Skin of body (tissue), 2 donors: Measurements from ENCODE around the gene COMMD7. TPM values are rescaled to one million over a fixed set of nuclear protein-coding genes. Genes with fewer than 3 reads are reported as not detected.

ENCODE experiments used
- DNase-seq: peaks from one replicate; lab custom pipeline; 2025; lab: John Stamatoyannopoulos, UW
- total RNA-seq: library from RNA; depleted of rRNA; stranded (reverse); fragments of >200 nt; gene quantifications from one replicate; pipeline ENCODE4 v1.2.3, GENCODE V29; 2014

Gene COMMD7
- total RNA-seq, 1 donor from 2014 or later, result 13.7 TPM

DNA sequence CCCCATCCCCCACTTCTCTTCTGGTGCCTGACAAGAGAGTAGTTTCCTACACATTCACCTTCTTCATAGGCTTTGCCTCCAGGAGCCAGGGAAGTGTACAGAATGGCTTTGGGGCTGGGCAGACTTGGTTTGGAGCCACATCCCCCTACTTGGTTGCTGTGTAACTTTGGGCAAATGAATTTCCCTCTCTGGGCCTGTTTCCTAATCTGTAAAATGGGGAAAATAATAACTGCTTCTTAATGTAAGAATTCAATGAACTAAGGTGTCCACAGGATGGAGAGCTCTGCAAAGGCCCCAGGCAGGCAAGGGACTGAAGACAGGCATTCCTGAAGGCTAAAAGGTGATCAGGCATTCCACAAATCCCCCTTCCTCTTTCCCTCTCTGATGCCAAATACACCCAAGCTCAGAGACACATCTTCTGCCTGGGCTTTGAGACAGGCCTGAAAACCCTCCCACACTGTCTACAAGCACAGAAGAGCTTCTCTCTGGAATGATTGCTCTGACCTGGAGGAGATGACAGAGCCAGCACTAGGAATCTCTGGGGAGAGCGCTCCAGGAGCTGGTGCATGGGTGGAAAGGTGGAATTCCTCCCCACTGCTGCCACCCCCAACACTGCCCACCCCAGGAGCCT lies 62.6 kb downstream of the COMMD7 start:
- DNase-seq, result no peak

DNA sequence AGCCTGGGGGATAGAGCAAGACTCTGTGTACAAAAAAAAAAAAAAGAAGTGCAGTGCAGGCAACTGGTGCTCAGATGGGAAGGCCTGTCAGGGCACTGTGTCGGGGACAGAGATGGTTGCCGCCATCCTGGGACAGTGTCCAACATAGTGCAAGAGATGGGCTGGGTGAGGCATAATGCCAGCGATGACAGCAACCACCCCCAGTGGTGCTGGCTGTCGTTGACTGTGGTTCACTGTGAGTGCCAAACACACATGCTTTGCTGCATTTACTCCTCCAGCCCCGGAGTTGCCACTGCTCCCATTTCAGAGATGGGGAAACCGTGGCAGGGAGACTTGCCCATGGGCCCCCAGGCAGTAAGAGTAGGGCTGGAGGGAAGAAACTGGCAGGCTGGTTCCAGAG lies 64.3 kb downstream of the COMMD7 start:
- DNase-seq, result peak; percentile 18

DNA sequence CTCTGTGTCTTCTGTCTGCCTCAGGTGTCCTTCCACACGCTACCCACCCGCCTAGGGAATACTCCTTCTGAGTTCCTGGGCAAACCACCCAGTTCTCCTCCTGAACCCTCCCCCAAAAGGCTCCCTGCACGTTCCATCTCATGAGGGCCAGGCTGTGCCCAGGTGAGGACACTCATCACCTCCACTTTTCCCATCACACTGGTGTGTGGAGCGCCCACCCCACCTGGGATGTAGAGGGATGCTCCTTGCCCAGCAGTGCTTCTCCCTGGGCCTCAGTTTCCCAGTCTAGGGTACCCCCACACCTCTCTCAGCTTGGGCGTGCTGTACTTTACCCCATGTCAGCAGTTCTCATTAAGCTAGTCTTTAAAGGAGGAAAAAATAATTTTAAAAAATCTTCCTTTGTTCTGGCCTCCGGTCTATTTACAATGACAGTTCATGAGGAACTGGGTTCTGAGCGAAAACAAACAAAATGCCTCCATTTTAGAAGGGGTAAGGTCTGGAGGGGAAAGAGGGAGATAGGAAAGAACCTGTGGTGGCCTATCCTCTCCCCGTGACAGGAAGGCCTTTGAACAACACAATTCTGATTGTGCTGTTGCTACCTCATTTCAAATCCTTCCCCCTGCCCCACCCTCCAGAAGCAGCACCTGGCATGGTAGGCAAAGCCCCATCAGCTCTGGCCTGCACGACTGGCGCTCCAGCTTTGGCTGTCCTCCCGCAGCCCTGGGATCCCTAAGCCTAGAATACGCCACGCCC lies 67.9 kb downstream of the COMMD7 start:
- no peak for DNase-seq

DNA sequence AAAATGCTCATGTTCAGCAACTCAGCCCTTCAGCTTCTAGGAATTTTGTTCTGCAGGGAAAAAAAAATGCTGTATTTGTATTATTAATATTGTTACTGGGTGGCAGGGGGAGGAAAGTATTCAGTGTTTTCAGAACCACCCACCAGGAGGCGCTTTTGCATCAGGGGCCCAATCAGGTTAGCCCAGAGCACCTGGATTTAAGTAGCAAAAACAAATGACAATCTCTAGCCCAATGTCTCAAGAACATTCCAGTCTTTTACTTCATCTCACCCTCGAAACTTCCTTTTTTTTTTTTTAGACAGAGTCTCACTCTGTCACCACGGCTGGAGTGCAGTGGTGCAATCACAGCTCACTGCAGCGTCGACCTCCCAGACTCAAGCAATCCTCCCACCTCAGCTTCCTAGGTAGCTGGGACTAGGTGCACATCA lies 68.9 kb downstream of the COMMD7 start:
- DNase-seq, result no peak

DNA sequence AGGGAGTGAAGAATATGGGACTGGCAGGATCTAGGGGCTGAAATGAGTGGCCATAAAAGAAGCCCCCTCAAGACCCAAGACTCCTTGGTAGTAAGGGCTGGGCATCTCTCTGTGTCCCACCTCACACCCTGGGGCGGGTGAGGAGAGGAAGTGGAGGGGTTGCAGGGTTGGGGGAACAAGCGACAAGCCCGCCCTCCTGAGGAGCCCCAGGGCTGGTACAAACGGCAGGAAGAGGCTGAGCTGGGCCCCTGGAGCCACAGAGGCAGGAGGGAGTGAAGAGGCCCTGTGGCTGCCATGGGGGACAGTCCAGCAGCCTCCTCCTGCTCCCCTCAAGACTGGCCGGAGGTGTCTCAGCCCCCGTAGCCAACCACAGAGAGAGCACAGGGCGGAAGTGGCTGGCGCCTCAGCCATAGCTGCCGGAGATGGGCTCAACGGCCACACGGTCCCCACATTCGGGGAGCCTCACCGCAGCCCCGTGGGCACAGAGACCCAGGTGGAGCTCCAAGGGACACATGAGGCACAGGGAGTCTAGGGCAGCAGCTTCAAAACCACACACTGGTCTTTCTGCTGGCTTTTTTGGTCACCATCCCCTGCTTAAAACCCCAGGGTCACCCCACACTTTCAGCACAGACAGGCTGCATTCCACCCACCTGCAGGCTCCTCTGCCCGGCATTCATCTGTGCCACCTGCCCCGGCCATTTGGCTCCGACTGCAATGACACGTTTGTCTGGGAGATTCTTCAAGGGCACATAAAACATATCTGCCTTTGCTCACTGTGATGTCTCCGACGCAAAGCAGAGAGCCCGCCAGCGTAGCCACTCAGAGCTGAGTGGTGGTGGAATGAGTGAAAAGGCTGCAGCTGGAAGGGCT lies 70.0 kb downstream of the COMMD7 start:
- DNase-seq, result no peak

DNA sequence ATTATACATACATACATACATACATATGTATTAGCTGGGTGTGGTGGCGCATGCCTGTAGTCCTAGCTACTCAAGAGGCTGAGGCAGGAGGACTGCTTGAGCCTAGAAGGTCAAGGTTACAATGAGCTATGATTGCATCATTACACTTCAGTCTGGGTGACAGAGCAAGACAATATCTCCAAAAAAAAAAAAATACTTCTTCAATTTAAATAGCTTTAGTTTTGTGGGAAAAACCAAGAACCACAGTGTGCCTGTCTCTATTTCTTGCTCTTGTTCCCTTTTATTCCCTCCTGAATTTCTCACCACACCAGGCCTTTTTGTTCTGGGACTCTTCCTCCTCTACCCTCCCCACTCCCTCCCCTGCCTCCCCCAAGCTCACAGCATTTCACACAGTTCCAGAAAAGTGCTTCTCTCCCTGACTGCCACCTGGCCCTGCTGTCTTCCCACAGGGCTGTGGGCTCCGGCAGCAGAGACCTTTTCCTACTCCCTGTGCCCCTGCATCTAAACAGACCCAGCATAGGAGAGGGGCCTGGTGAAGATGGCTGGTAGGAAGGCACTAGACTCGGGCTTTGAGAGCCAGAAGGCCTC lies 70.8 kb downstream of the COMMD7 start:
- DNase-seq, result no peak

DNA sequence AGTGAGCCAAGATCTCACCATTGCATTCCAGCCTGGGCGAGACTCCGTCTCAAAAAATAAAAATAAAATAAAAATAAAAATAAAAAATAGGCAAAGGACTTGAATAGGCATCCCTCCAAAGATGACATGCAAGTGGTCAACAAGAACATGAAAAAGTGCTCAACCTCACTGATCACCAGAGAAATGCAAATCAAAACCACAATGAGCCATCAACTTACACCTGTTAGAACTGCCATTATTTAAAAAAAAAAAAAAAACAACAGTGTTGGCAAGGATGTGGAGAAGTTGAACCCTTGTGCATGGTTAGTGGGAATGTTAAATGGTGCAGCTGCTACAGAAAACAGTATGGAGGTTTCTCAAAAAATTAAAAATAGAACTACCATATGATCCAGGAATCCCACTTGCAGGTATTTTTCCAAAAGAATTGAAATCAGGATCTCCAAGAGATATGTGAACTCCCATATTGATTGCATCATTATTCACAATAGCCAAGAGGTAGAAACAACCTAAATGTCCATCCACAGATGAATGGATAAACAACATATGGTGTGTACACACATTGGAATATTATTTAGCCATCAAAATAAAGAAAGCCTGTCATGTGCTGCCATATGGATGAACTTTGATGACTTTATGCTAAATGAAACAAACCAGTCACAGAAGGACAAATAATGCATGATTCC lies 72.4 kb downstream of the COMMD7 start:
- no peak for DNase-seq

DNA sequence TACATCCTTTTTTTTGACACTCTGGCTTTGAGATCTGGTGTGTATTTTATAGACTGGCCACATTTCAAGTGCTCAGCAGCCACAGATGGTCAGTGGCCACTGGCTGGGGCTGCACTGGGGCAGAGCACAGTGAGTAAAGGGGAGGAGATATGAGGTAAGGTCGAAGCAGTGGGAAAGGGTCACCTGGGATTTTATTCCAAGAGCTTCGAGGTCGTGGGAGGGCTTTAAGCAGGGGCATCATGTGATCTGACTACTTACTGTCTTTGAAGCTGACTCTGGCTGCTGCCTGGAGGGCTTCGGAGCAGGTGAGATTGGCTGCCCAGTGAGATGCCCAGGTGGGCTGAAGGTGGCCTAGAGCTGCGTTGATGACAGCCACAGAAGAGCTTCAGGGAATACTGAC lies 76.2 kb downstream of the COMMD7 start:
- no peak for DNase-seq

DNA sequence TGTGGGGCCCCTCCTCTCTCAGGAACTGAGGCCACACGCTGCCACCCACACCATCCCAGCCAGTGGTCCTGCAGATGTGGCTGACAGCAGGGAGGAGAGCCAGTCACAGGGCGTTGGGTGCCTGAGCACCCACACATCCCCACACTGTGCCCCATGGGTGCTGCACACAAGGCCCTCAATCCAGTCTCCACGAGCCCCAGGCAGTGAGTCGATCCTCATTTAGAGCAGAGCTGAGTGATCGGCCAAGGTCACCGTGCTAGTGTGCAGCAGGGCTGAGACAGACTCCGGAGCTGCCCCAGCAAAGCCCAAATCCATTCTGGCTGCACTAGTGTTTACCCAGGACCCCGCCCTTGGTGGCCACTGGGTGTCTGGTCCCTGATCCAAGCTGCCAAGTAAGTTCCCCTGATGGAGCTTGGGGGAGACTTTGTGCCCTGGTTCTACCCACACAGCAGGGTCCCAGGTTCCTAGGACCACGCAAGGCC lies 78.5 kb downstream of the COMMD7 start:
- DNase-seq, result no peak

DNA sequence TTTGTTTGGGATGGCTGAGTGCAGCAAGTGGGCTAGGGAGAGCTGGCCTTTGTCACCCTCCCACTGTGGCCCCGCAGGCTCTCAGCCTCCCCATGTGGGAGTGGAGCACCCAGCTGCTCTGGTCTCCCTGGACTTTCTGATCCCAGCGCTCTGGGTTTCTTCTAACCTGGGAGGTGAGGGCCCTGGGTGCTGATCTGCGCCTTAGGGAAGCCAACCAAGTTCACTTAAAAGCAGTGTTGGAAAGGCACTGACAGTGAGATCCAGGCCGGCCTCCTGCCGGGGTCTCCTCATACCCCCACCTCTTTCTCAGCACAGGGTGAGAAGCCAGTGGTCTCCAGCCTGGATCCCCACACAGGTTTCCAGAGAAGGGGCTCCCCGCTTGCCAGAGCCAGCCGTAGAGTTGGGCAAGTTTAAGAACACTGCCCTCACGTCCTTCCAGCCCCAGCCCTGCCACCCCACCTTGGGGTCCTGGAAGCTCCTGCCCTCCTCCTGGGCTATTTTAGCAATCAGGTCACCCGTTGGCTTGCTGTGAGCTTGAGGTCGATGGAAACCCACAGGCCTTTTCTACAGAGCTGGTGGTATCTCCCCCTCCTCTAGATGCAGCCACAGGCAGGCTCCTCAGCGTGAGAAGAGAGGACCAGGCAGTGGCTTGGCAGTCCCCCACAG lies 79.1 kb downstream of the COMMD7 start:
- no peak for DNase-seq

DNA sequence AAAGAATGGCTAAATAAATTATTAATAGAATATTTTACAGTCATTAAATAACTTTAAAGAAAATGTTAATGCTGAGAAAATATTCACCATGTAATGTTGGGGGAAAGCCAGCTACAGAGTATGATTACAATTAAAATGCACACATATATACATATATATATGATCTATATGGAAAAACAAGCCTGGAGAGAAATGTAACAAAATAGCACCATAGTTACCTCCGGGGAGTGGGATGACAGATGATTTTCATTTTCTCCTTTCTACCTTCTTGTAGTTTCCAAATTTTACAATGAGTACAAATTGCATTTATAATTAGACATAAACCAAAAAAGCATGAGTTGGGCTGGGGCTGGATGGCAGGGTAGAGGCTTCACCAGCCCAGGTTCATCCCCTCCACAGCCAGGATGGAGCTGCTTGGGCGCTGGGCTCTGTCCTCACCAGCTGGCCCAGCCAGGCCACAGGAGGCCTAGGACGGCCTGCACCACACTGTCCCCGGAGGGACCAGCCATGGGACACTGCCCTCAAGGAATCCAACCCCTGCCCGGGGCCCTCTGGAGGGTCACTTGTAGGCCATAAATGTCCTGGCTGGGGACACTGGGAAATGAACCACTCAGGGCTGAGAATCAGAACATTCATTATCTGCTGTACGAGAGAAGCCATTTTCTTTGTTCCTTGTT lies 79.8 kb downstream of the COMMD7 start:
- no peak for DNase-seq

DNA sequence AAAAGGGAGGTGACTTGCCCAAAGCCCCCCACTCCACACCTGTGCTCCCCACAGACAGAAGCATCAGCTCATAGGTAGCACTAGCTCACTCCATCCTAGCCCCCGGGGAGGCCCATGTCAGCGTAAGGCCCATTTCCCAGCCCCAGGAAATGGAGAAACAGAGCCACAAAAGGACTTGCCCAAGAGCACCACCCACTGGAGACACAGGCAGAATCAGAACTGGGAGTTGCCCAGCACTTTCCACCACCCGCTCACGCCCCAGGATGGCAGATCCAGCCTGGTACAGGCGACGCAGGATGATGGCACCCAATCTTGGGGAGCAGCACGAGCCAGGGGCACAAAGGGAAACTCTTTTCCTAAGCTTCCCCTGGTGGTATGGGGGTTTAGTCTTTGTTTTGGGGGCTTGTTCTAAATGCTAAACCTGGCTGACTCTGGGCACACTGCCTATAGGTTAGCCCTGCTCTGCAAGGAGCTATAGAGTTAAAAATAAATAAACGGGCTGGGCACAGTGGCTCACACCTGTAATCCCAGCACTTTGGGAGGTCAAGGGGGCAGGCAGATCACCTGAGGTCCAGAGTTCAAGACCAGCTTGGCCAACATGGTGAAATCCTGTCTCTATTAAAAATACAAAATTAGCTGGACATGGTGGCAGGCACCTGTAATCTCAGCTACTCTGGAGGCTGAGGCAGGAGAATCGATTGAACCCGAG lies 81.3 kb downstream of the COMMD7 start:
- DNase-seq, result no peak

DNA sequence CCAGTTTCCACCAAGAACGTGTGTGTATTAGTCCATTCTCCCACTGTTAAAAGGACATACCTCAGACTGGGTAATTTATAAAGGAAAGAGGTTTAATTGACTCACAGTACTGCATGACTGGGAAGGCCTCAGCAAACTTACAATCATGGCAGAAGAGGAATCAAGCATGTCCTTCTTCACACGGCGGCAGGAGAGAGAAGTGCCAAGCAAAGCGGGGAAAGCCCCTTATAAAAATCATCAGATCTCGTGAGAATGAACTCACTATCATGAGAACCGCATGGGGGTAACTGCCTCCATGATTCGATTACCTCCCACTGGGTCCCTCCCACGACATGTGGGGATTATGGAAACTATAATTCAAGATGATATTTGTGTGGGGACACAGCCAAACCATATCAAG lies 82.6 kb downstream of the COMMD7 start:
- no peak for DNase-seq

DNA sequence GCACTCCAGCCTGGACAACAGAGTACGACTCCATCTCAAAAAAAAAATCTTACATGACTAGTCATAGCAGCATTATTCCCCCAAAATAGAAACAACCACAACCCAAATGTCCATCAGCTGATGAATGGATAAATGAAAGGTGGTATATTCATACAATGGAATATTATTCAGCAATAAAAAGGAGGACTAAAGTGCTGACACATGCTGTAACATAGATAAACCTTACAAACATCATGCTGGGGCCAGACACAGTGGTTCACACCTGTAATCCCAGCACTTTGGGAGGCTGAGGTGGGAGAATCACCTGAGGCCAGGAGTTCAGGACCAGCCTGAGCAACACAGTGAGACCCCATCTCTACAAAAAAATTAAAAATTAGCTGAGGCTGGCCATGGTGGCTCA lies 86.4 kb downstream of the COMMD7 start:
- no peak for DNase-seq

DNA sequence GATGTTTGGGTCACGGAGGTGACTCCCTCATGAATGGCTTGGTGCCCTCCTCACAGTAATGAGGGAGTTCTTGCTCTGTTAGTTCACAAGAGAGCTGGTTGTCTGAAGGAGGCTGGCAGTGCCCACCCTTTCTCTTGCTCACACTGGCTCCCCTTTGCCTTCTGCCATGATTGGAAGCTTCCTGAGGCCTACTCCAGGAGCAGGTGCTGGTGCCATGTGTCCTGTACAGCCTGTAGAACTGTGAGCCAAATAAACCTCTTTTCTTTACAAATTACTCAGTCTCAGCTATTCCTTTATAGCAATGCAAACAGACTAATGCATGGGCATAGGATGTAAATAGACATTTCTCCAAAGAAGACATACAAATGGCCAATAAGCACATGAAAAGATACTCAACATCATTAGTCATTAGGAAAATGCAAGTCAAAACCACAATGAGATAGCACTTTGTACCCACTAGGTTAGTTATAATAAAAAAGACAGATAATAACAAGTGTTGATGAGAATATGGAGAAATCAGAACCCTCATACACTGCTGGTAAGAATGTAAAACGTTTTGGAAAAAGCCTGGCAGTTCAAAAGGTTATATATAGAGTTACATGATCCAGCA lies 87.3 kb downstream of the COMMD7 start:
- no peak for DNase-seq

DNA sequence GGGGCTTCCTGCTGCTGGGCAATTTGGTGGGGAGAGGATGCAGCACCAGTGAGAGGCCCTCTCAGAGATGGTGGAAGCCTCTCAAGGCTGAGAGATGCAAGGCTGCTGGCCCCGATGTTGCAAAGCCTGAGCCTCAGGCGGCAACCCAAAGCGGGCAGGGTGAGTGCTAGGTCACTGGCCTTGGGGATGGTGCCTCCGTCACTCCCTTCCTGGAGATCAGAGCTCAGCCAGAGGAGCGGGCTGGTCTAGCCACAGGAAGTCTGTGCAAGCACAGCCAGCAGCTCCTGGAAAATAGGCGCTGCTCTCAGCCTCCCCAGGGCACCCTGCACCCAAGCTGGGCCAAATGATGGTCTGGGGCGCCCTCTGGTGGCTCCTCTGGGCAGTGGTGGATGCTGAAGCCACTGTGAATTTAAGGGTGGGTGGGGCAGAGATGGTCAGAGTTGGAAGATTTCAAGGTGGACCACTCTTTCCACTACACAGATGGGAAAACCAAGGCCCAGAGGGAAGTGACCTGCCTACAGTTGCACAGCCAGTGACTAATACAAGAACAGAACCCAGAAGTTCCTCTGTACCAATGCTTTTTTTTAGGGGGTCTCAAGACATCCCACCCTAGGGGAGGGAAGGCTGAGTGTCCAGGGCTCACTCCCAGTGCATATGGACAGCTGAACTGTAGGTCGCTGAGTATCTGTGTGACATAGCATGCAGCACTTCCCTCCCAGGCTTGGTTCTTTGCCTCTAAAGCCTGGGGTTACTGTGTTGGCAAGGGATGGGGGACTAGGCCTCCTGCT lies 90.3 kb downstream of the COMMD7 start:
- DNase-seq, result peak; percentile 67
